ENCODE results near the gene FLRT3.

GRCh38 chr20:14378326-14378725 lies 40.9 kb upstream of the FLRT3 start:
- TF ChIP-seq CTCF (IDR thresholded peaks at IDR 0.05): no peak
- no peak for TF ChIP-seq POLR2A (IDR thresholded peaks at IDR 0.05; ENCODE audit: low read depth)
- no peak for TF ChIP-seq EP300 (IDR thresholded peaks at IDR 0.05)

Measured in esophagus muscularis mucosa (tissue), 4 donors.